ENCODE measurements around the gene SAA2. TPM values are rescaled to one million over a fixed set of nuclear protein-coding genes. Genes with fewer than 3 reads are reported as not detected.

The SAA2 gene
- total RNA-seq, 4 donors from 2014 or later = 1.1 to 4.4 TPM; not detected in 2

DNA sequence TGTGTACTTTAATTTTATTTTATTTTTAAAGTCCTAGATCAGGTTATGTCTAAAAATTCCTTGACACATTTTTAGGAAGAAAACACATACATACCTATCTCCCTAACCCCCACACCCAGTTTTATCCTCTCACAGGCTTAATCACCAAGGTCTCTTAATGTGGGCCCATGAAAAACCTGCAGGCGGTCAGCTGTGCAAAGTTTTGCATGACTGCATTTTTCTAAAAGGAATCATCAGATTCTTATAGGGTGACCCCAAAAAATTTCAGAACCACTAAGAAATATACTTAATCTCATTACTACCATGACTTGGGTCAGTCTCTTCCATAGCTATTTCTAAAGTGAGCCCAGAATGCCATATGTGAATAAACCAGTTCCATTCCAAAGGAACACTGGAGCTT, 37.4 kb upstream of the SAA2 start:
- H3K27me3 ChIP-seq = no peaks in the 10 kb centered on the region
- TF ChIP-seq, protein P1, sequence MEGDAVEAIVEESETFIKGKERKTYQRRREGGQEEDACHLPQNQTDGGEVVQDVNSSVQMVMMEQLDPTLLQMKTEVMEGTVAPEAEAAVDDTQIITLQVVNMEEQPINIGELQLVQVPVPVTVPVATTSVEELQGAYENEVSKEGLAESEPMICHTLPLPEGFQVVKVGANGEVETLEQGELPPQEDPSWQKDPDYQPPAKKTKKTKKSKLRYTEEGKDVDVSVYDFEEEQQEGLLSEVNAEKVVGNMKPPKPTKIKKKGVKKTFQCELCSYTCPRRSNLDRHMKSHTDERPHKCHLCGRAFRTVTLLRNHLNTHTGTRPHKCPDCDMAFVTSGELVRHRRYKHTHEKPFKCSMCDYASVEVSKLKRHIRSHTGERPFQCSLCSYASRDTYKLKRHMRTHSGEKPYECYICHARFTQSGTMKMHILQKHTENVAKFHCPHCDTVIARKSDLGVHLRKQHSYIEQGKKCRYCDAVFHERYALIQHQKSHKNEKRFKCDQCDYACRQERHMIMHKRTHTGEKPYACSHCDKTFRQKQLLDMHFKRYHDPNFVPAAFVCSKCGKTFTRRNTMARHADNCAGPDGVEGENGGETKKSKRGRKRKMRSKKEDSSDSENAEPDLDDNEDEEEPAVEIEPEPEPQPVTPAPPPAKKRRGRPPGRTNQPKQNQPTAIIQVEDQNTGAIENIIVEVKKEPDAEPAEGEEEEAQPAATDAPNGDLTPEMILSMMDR (IDR thresholded peaks at IDR 0.05) = no peak
- no peak overlapping the region for H3K4me3 ChIP-seq
- WGBS, 2 donors (ENCODE audit: low coverage in 1 of 2) = 97 to 100% methylated on average over 1 of the region's 1 CpG
- DNase-seq = no peak
- H3K9me3 ChIP-seq = no peaks in the 10 kb centered on the region
- H3K4me1 ChIP-seq = no peaks in the 10 kb centered on the region
- peaks cover 0 to 39% (median 15%) of the 10 kb centered on the region in 4 donors for H3K36me3 ChIP-seq
- no peak overlapping the region for H3K27ac ChIP-seq
- in situ Hi-C loops (cut with MboI; ENCODE audit: low pct_ligation_motif_present in 1 of 4, low pct_unique_long_range_greater_than_20kb in 1 of 4, low sequenced_read_pairs in 3 of 4) = no loop called here
- intact Hi-C loops (cut with DNase I; ENCODE audit: low total_unique reads) = no loop called here

DNA sequence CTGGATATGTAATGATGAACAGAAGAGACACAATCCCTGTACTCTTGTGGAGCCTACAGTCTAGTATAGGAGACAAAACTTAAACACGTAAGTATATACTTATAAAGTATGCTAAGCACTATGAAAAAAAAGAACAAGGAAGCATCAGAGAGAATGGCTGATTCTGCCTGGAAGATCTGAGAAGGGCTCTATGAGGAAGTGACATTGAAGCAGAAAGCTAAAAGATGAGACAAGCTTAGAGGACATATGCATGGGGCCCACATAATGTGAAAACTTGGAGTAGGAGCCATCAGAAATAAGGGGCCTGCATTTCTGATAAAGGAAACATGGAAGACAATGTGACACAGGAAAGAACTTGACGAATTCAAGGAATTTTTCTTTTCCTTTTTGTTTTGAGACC, 34.2 kb upstream of the SAA2 start:
- DNase-seq = no peak
- Histone ChIP-seq H3K27me3 (no peaks in the 10 kb centered on the region), H3K4me1 (no peaks in the 10 kb centered on the region), H3K36me3 (peaks cover 0 to 40% (median 11%) of the 10 kb centered on the region in 4 donors), H3K4me3 (no peak overlapping the region), H3K9me3 (no peaks in the 10 kb centered on the region), H3K27ac (no peak overlapping the region)
- 89% methylated on average over 2 of the region's 2 CpGs; no CpG with 5 or more reads in 1 of the 2 donors for WGBS, 2 donors (ENCODE audit: low coverage in 1 of 2)
- intact Hi-C loops (cut with DNase I; ENCODE audit: low total_unique reads) = no loop called here
- TF ChIP-seq, protein P1 (IDR thresholded peaks at IDR 0.05) = no peak
- TF ChIP-seq POLR2AphosphoS5 (IDR thresholded peaks at IDR 0.05) (no peak), POLR2A (IDR thresholded peaks at IDR 0.05) (no peak), EP300 (IDR thresholded peaks at IDR 0.05; ENCODE audit: low read depth) (no peak)
- in situ Hi-C loops (cut with MboI; ENCODE audit: low pct_ligation_motif_present in 1 of 4, low pct_unique_long_range_greater_than_20kb in 1 of 4, low sequenced_read_pairs in 3 of 4) = no loop called here

DNA sequence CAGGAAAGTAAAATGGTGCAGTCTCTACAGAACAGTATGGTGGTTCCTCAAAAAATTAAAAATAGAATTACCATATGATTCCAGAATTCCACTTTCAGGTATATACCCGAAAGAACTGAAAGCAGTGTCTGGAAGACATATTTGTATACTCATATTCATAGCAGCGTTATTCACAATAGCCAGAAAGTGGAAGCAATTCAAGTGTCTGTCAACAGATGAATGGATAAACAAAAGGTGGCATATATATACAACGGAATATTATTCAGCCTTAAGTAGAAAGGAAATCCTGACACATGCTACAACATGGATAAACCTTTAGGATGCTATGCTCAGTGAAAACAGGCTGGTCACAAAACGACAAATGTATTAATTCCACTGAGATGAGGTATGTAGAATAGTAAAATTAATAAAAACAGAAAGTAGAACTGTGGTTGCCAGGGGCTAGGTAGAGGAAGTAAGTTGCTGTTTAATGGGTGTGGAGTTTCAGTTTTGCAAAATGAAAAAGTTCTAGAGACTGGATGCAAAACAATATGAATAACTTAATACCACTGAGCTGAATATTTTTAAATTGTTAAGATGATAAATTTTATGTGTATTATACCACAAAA, 32.1 kb upstream of the SAA2 start:
- no peak for DNase-seq
- Histone ChIP-seq H3K36me3 (peaks cover 0 to 20% (median 4%) of the 10 kb centered on the region in 4 donors), H3K27ac (no peak overlapping the region)

GRCh38 chr11:18277565-18278271, 29.2 kb upstream of the SAA2 start:
- Histone ChIP-seq H3K4me1 (no peaks in the 10 kb centered on the region), H3K27me3 (no peaks in the 10 kb centered on the region), H3K27ac (peak overlapping the region in 1 of 4 donors; percentile 35), H3K9me3 (no peaks in the 10 kb centered on the region), H3K4me3 (no peak overlapping the region), H3K36me3 (peaks cover 0 to 9% (median 3%) of the 10 kb centered on the region in 4 donors)
- 88% methylated on average over 5 of the region's 5 CpGs for WGBS, 2 donors (ENCODE audit: low coverage in 1 of 2)
- TF ChIP-seq POLR2AphosphoS5 (IDR thresholded peaks at IDR 0.05) (no peak), EP300 (IDR thresholded peaks at IDR 0.05; ENCODE audit: low read depth) (no peak), POLR2A (IDR thresholded peaks at IDR 0.05) (no peak)
- TF ChIP-seq, protein P1 (IDR thresholded peaks at IDR 0.05) = no peak
- in situ Hi-C loops (cut with MboI; ENCODE audit: low pct_ligation_motif_present in 1 of 4, low pct_unique_long_range_greater_than_20kb in 1 of 4, low sequenced_read_pairs in 3 of 4) = no loop called here
- intact Hi-C loops (cut with DNase I; ENCODE audit: low total_unique reads) = no loop called here
- no peak for DNase-seq

More for the DNA sequence above, 32.1 kb upstream of the SAA2 start:
- Histone ChIP-seq H3K9me3 (no peaks in the 10 kb centered on the region), H3K27me3 (no peaks in the 10 kb centered on the region), H3K4me3 (no peak overlapping the region), H3K4me1 (no peaks in the 10 kb centered on the region)
- in situ Hi-C loops (cut with MboI; ENCODE audit: low pct_ligation_motif_present in 1 of 4, low pct_unique_long_range_greater_than_20kb in 1 of 4, low sequenced_read_pairs in 3 of 4) = no loop called here
- TF ChIP-seq, protein P1 (IDR thresholded peaks at IDR 0.05) = no peak
- TF ChIP-seq POLR2A (IDR thresholded peaks at IDR 0.05) (no peak), POLR2AphosphoS5 (IDR thresholded peaks at IDR 0.05) (no peak), EP300 (IDR thresholded peaks at IDR 0.05; ENCODE audit: low read depth) (no peak)
- 58 to 72% methylated on average over 4 of the region's 4 CpGs for WGBS, 2 donors (ENCODE audit: low coverage in 1 of 2)
- intact Hi-C loops (cut with DNase I; ENCODE audit: low total_unique reads) = no loop called here

Data from transverse colon (tissue), 4 donors.